ENCODE results near the gene CITED4.

DNA sequence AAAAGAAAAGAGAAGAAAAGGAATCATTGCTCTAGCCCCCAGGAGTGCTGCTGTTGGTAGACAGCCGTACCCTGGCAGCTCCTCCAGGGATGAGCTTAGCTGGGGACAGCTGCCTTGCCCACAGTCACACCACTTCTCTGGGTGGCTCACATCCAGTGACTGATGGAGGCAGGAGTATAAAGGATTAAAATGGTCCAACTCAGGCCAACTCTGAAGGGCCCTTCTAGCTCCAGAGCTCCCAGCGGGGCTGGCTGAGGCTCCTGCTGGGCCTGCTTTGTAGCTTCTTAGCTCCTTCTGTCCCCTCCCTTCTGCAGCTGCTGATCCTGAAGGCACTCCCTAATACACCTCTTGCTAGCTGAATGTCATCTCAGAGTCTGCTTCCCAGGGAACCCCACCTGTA lies 4.4 kb downstream of the CITED4 start:
- no peak for TF ChIP-seq TAF1 (IDR thresholded peaks at IDR 0.05; ENCODE audit: borderline replicate concordance, insufficient read depth, low read length)
- no peak for TF ChIP-seq SIN3A (IDR thresholded peaks at IDR 0.05; ENCODE audit: borderline replicate concordance, insufficient read depth, low read length)
- TF ChIP-seq, protein P1, sequence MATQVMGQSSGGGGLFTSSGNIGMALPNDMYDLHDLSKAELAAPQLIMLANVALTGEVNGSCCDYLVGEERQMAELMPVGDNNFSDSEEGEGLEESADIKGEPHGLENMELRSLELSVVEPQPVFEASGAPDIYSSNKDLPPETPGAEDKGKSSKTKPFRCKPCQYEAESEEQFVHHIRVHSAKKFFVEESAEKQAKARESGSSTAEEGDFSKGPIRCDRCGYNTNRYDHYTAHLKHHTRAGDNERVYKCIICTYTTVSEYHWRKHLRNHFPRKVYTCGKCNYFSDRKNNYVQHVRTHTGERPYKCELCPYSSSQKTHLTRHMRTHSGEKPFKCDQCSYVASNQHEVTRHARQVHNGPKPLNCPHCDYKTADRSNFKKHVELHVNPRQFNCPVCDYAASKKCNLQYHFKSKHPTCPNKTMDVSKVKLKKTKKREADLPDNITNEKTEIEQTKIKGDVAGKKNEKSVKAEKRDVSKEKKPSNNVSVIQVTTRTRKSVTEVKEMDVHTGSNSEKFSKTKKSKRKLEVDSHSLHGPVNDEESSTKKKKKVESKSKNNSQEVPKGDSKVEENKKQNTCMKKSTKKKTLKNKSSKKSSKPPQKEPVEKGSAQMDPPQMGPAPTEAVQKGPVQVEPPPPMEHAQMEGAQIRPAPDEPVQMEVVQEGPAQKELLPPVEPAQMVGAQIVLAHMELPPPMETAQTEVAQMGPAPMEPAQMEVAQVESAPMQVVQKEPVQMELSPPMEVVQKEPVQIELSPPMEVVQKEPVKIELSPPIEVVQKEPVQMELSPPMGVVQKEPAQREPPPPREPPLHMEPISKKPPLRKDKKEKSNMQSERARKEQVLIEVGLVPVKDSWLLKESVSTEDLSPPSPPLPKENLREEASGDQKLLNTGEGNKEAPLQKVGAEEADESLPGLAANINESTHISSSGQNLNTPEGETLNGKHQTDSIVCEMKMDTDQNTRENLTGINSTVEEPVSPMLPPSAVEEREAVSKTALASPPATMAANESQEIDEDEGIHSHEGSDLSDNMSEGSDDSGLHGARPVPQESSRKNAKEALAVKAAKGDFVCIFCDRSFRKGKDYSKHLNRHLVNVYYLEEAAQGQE (IDR thresholded peaks at IDR 0.05; ENCODE audit: insufficient read depth in 1 of 2, low read depth in 2 of 2, low read length in 2 of 2): no peak
- TF ChIP-seq FOXP2 (optimal IDR thresholded peaks at IDR 0.05; ENCODE audit: borderline replicate concordance, extremely low read depth, extremely low read length, insufficient read depth): no peak
- TF ChIP-seq POLR2AphosphoS5 (IDR thresholded peaks at IDR 0.05; ENCODE audit: low read depth, low read length): no peak
